OCI-LY1 (cell line): ENCODE measurements around the gene MUC12.

Experiments used
- CTCF ChIP-seq: fragments of 200-600 bp; sonication (generic), shearing (Covaris generic); IDR thresholded peaks from 2 replicates; pipeline ENCODE4 v1.5.1; 2017; ENCODE audit warnings: mild to moderate bottlenecking, antibody characterized with exemption, low read length, moderate library complexity, mixed read lengths
- EZH2 ChIP-seq: fragments of 200-600 bp; sonication (generic), shearing (Covaris generic); IDR thresholded peaks from 2 replicates; pipeline ENCODE4 v1.8.0; 2017; ENCODE audit warnings: borderline replicate concordance, mixed run types, mild to moderate bottlenecking, antibody characterized with exemption, low read length, moderate library complexity, mixed read lengths

GRCh38 chr7:100963386-100963785 is 6.0 kb upstream of the MUC12 start:
- no peak for TF ChIP-seq CTCF
- TF ChIP-seq EZH2: no peak
